A549 (cell line): Measurements from ENCODE around the gene PLA2G4A. TPM values are rescaled to one million over a fixed set of nuclear protein-coding genes. Genes with fewer than 3 reads are reported as not detected.
A peak's percentile ranks its signal among the peaks of the same experiment; 100 is the strongest.

ENCODE experiments used
- ATAC-seq, 2 experiments: fragments of 200-7000 bp in 1 of 2; fragments of >200 bp in 1 of 2; cut with Nextera tagmentation in 1 of 2; cut with Tn5 transposase in 1 of 2; 3 replicates each; pipeline versions ENCODE4 v1.8.0 to v1.9.1; 2018 to 2020; ENCODE audit warnings: mild to moderate bottlenecking in 1 of 2, moderate library complexity in 1 of 2
- CTCF ChIA-PET: fragments of 300-600 bp; sonication (Branson Sonifier 250); formaldehyde crosslinking; extraction: SDS; loops from one replicate; lab custom pipeline; 2021; ENCODE audit warnings: antibody characterized with exemption, inconsistent platforms; lab: Yijun Ruan, JAX
- POLR2A ChIA-PET: fragments of 350-600 bp; formaldehyde crosslinking; extraction: SDS; loops from one replicate; lab custom pipeline; 2021; ENCODE audit warnings: antibody characterized with exemption, inconsistent platforms; lab: Yijun Ruan, JAX
- DNase-seq, 2 experiments: peaks; one replicate each; pipeline versions ENCODE4 v3.0.0 to v3.0.0-alpha.2; 2011 to 2016; ENCODE audit warnings: low read depth in 1 of 2, low spot score in 1 of 2
- FAIRE-seq: peaks from 2 replicates; lab custom pipeline; 2011; peaks lifted over from hg19 to GRCh38; lab: Jason Lieb, UNC
- H3K27ac ChIP-seq, 2 experiments: fragments of >200 bp; sonication (Bioruptor Twin); formaldehyde crosslinking; 3 replicates each; pipeline ENCODE4 v1.5.1; 2016 to 2017
- H3K4me1 ChIP-seq: fragments of >200 bp; sonication (Bioruptor Twin); formaldehyde crosslinking; 3 replicates; pipeline ENCODE4 v1.6.1; 2016
- H3K4me2 ChIP-seq: fragments of >200 bp; sonication (Bioruptor Twin); formaldehyde crosslinking; 3 replicates; pipeline ENCODE4 v1.6.1; 2016
- H3K4me3 ChIP-seq: fragments of >200 bp; sonication (Bioruptor Twin); formaldehyde crosslinking; 3 replicates; pipeline ENCODE4 v1.5.1; 2016
- H3K9me3 ChIP-seq: fragments of >200 bp; sonication (Bioruptor Twin); formaldehyde crosslinking; 3 replicates; pipeline ENCODE4 v1.6.1; 2016
- CHD4 ChIP-seq: fragments of 200-600 bp; sonication (generic); IDR thresholded peaks from 2 replicates; pipeline ENCODE4 v1.6.1; 2016; ENCODE audit warnings: antibody characterized with exemption, mild to moderate bottlenecking, borderline replicate concordance
- CTCF ChIP-seq: fragments of >200 bp; sonication (Bioruptor Twin); formaldehyde crosslinking; IDR thresholded peaks from 3 replicates; pipeline ENCODE4 v1.5.1; 2016
- EHMT2 ChIP-seq: fragments of 200-600 bp; sonication (generic); IDR thresholded peaks from 2 replicates; pipeline ENCODE4 v1.6.1; 2016; ENCODE audit warnings: antibody characterized with exemption, low read depth, mild to moderate bottlenecking, moderate library complexity
- EP300 ChIP-seq, 2 experiments: fragments of >200 bp; sonication (Bioruptor Twin); formaldehyde crosslinking; IDR thresholded peaks; 2 replicates in 1 of 2; 3 replicates in 1 of 2; pipeline ENCODE4 v1.6.1; 2016 to 2017
- ESRRA ChIP-seq: fragments of 150-350 bp; IDR thresholded peaks from 2 replicates; pipeline ENCODE4 v1.6.1; 2014; ENCODE audit warnings: mild to moderate bottlenecking, low read length, borderline replicate concordance
- FOXS1 ChIP-seq: fragments of 250-450 bp; sonication (Bioruptor Pico); IDR thresholded peaks from 2 replicates; pipeline ENCODE4 v1.5.0; 2020; ENCODE audit warnings: mild to moderate bottlenecking, moderate library complexity
- GATA3 ChIP-seq: IDR thresholded peaks from 2 replicates; pipeline ENCODE4 v1.6.1; 2012; ENCODE audit warnings: borderline replicate concordance
- HOXA7 ChIP-seq: fragments of 250-450 bp; sonication (Bioruptor Pico); IDR thresholded peaks from 2 replicates; pipeline ENCODE4 v1.5.0; 2020; ENCODE audit warnings: mild to moderate bottlenecking, moderate library complexity
- HOXB5 ChIP-seq: fragments of 250-450 bp; sonication (Bioruptor Pico); IDR thresholded peaks from 2 replicates; pipeline ENCODE4 v1.5.0; 2020; ENCODE audit warnings: mild to moderate bottlenecking, moderate library complexity
- JUN ChIP-seq, 2 experiments: fragments of >200 bp; sonication (Bioruptor Twin); formaldehyde crosslinking; IDR thresholded peaks; 2 replicates in 1 of 2; 3 replicates in 1 of 2; pipeline ENCODE4 v1.6.1; 2016 to 2017
- KDM5A ChIP-seq: fragments of 200-600 bp; sonication (generic); IDR thresholded peaks from 2 replicates; pipeline ENCODE4 v1.6.1; 2016; ENCODE audit warnings: antibody characterized with exemption, mild to moderate bottlenecking
- MAFK ChIP-seq: fragments of 450-650 bp; IDR thresholded peaks from 2 replicates; pipeline ENCODE4 v1.6.1; 2014; ENCODE audit not compliant: partially characterized antibody
- MAX ChIP-seq: IDR thresholded peaks from 2 replicates; pipeline ENCODE4 v1.6.1; 2012
- NFE2L2 ChIP-seq: fragments of 150-350 bp; conservative IDR thresholded peaks from 2 replicates; pipeline ENCODE4 v1.6.1; 2014; ENCODE audit warnings: low read length
- NR3C1 ChIP-seq: fragments of >200 bp; sonication (Bioruptor Twin); formaldehyde crosslinking; IDR thresholded peaks from 3 replicates; pipeline ENCODE4 v1.6.1; 2017
- PBX3 ChIP-seq: IDR thresholded peaks from 2 replicates; pipeline ENCODE4 v1.6.1; 2012
- PHF8 ChIP-seq: fragments of 200-600 bp; sonication (generic); IDR thresholded peaks from 2 replicates; pipeline ENCODE4 v1.6.1; 2016; ENCODE audit warnings: low read depth, mild to moderate bottlenecking, antibody characterized with exemption, moderate library complexity, borderline replicate concordance
- POLR2A ChIP-seq: IDR thresholded peaks from 2 replicates; pipeline ENCODE4 v1.6.1; 2012; ENCODE audit warnings: mild to moderate bottlenecking, low read length
- POLR2AphosphoS2 ChIP-seq: conservative IDR thresholded peaks from 2 replicates; pipeline ENCODE4 v1.6.1; 2012; ENCODE audit warnings: low read length, improper control_type of control experiment, inconsistent platforms
- RAD21 ChIP-seq, 2 experiments: fragments of >200 bp in 1 of 2; sonication (Bioruptor Twin) in 1 of 2; formaldehyde crosslinking in 1 of 2; IDR thresholded peaks in 1 of 2; conservative IDR thresholded peaks in 1 of 2; 2 replicates in 1 of 2; 3 replicates in 1 of 2; pipeline ENCODE4 v1.6.1; 2012 to 2018; ENCODE audit warnings: inconsistent platforms in 1 of 2
- RFX5 ChIP-seq: fragments of 450-650 bp; IDR thresholded peaks from 2 replicates; pipeline ENCODE4 v1.7.1; 2014; ENCODE audit warnings: antibody characterized with exemption, mild to moderate bottlenecking, moderate library complexity
- SMC3 ChIP-seq: fragments of >200 bp; sonication (Bioruptor Twin); formaldehyde crosslinking; IDR thresholded peaks from 3 replicates; pipeline ENCODE4 v1.6.1; 2018; ENCODE audit warnings: inconsistent platforms
- TFCP2L1 ChIP-seq: fragments of 250-450 bp; sonication (Bioruptor Pico); IDR thresholded peaks from 2 replicates; pipeline ENCODE4 v1.5.0; 2021; ENCODE audit warnings: mild to moderate bottlenecking
- ZSCAN20 ChIP-seq: fragments of 250-450 bp; sonication (Bioruptor Pico); IDR thresholded peaks from 2 replicates; pipeline ENCODE4 v1.8.0; 2022; ENCODE audit warnings: mild to moderate bottlenecking, moderate library complexity
- WGBS: methylation state at CpG from one replicate; pipeline ENCODE4 v1.1.6; 2017; ENCODE audit errors: missing lambda C conversion rate; 5-methylcytosine and 5-hydroxymethylcytosine counted together
- polyA plus RNA-seq, 4 experiments: library from polyadenylated mRNA; depleted of rRNA in 3 of 4; stranded (reverse); fragments of >200 nt; fragmentation: RNase III in 1 of 4; extraction: RNeasy Plus Mini Kit Qiagen cat#74134 plus additional on column Dnase treatment in 1 of 4; gene quantifications; 2 replicates in 3 of 4; 3 replicates in 1 of 4; pipeline ENCODE4 v1.2.3, GENCODE V29; 2011 to 2017
- TF ChIP-seq, protein P1 (sequence below): fragments of 250-450 bp; sonication (Bioruptor Pico); IDR thresholded peaks from 2 replicates; pipeline ENCODE4 v1.5.0; 2020; ENCODE audit warnings: low read depth, mild to moderate bottlenecking, moderate library complexity
- TF ChIP-seq, protein P2 (sequence below): fragments of >200 bp; sonication (Bioruptor Twin); formaldehyde crosslinking; IDR thresholded peaks from 2 replicates; pipeline ENCODE4 v1.6.1; 2016
- TF ChIP-seq, protein P3 (sequence below): fragments of >200 bp; sonication (Bioruptor Twin); formaldehyde crosslinking; IDR thresholded peaks from 3 replicates; pipeline ENCODE4 v1.6.1; 2016
- TF ChIP-seq, protein P4 (sequence below): fragments of 450-650 bp; IDR thresholded peaks from 2 replicates; pipeline ENCODE4 v1.6.1; 2014; ENCODE audit warnings: antibody characterized with exemption

The PLA2G4A gene
- polyA plus RNA-seq, 2 of the 4 experiments (the other 2 are of a cell fraction) = 26.3 to 80.4 TPM

DNA sequence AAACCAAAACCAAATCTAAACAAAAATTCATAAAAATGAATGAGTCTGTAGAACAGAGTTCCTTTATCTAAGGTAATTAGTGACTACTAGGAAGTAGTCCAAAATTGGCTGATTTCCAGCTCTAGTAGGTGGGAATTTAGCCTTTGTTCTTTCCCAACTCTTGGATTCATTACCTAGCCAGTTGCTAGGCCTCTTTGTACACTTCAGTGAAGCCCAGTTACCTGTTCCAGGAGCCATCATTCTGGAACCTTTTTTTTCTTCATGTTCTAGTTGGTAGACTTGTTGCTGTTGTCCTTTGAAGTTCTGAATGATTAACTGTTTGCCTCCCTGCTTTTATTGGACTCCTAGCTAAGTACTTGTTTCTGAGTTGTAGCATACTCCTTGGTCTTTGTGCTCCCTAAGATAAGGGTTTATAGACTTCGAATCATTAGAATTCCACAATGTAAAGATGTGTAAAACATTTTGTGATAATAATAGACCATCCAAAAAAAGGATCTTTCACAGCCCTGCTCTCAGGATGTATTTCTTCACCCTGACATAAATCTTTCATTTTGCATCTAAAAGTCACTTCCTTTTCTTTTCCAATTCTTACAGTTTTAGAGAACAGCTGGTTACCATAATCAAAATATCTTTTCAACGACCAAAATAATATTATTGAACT, 9.8 kb downstream of the PLA2G4A start:
- H3K4me2 ChIP-seq = peak overlapping the region; percentile 30; the same call in 2 of the 3 replicates
- no peaks in the 10 kb centered on the region for H3K9me3 ChIP-seq
- FAIRE-seq (no peak), ATAC-seq (no peak), DNase-seq (no peak)
- ChIA-PET POLR2A (no interaction called here), CTCF (no interaction called here)
- no peak overlapping the region for H3K4me3 ChIP-seq
- 65% methylated on average over 2 of the region's 2 CpGs for WGBS
- H3K27ac ChIP-seq = 0 out of 6 replicates have a peak overlapping the region, but pooled peaks of 1 of the 2 experiments have one; percentile 28
- peaks cover 68% of the 10 kb centered on the region for H3K4me1 ChIP-seq
- TF ChIP-seq RFX5 (no peak), HOXB5 (CRISPR knock-in tag) (no peak), NR3C1 (no peak), EHMT2 (no peak), ESRRA (no peak), NFE2L2 (no peak), MAX (no peak), POLR2A (no peak), CHD4 (no peak), HOXA7 (CRISPR knock-in tag) (no peak), POLR2AphosphoS2 (no peak)
- TF ChIP-seq, protein P1, sequence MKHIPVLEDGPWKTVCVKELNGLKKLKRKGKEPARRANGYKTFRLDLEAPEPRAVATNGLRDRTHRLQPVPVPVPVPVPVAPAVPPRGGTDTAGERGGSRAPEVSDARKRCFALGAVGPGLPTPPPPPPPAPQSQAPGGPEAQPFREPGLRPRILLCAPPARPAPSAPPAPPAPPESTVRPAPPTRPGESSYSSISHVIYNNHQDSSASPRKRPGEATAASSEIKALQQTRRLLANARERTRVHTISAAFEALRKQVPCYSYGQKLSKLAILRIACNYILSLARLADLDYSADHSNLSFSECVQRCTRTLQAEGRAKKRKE = no peak
- TF ChIP-seq, protein P2, sequence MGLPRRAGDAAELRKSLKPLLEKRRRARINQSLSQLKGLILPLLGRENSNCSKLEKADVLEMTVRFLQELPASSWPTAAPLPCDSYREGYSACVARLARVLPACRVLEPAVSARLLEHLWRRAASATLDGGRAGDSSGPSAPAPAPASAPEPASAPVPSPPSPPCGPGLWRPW = no peak
- TF ChIP-seq, protein P3, sequence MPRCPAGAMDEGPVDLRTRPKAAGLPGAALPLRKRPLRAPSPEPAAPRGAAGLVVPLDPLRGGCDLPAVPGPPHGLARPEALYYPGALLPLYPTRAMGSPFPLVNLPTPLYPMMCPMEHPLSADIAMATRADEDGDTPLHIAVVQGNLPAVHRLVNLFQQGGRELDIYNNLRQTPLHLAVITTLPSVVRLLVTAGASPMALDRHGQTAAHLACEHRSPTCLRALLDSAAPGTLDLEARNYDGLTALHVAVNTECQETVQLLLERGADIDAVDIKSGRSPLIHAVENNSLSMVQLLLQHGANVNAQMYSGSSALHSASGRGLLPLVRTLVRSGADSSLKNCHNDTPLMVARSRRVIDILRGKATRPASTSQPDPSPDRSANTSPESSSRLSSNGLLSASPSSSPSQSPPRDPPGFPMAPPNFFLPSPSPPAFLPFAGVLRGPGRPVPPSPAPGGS = no peak
- TF ChIP-seq, all 56 proteins: peak for 0

DNA sequence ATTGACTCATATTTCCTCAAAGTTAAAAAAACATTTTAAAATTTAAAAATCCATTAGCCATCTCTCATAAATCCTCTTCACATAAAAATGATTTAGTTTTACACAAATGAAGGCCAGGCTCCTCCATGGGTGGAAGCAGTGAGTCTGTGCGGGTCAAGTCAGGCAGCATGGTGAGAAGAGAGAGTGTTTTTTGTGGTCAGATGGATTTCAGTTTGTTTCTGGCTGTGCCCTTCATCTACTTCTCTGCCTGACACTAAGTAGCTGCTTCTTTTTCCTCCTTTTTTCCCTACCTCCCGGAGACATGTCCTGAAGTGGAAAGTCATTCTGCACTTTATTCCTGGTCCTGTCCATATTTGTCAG, 10.3 kb downstream of the PLA2G4A start:
- TF ChIP-seq TFCP2L1 (CRISPR knock-in tag) (no peak), JUN (IDR thresholded peaks at IDR 0.05) (no peak), ZSCAN20 (no peak), PHF8 (no peak), ESRRA (no peak), RAD21 (conservative IDR thresholded peaks at IDR 0.05 in 1 of 2, IDR thresholded peaks at IDR 0.05 in 1 of 2) (no peak), HOXB5 (CRISPR knock-in tag) (no peak), FOXS1 (CRISPR knock-in tag) (no peak), CTCF (no peak), SMC3 (no peak), PBX3 (no peak), NFE2L2 (no peak), EP300 (IDR thresholded peaks at IDR 0.05) (no peak), MAFK (no peak), GATA3 (no peak), KDM5A (no peak)
- TF ChIP-seq, protein P4, sequence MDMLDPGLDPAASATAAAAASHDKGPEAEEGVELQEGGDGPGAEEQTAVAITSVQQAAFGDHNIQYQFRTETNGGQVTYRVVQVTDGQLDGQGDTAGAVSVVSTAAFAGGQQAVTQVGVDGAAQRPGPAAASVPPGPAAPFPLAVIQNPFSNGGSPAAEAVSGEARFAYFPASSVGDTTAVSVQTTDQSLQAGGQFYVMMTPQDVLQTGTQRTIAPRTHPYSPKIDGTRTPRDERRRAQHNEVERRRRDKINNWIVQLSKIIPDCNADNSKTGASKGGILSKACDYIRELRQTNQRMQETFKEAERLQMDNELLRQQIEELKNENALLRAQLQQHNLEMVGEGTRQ = no peak
- TF ChIP-seq, protein P1 = no peak
- TF ChIP-seq, protein P3 = no peak
- H3K4me3 ChIP-seq = no peak overlapping the region
- no peaks in the 10 kb centered on the region for H3K9me3 ChIP-seq
- peaks cover 62% of the 10 kb centered on the region for H3K4me1 ChIP-seq
- DNase-seq (no peak), FAIRE-seq (no peak), ATAC-seq (no peak)
- peak overlapping the region in 1 of 2 experiments; percentile 21; a peak in 1 of 6 replicates for H3K27ac ChIP-seq
- POLR2A ChIA-PET = no interaction called here
- no peak overlapping the region for H3K4me2 ChIP-seq
- 77% methylated on average over 2 of the region's 2 CpGs for WGBS
- CTCF ChIA-PET = no interaction called here
